IPS DF 6.9 (cell line): ENCODE measurements around the gene FURIN.
"Not testable (repeated sequence)": the region's sequence is repeated elsewhere in the genome, so short reads cannot be mapped to it uniquely, and the experiment has no call there.

Source experiments
- DNase-seq: peaks from one replicate; pipeline ENCODE4 v3.0.0-alpha.2; 2013; ENCODE audit warnings: low read depth, low spot score
- H3K27ac ChIP-seq: one replicate; pipeline ENCODE4 v1.5.1; 2013; ENCODE audit warnings: low read length, control low read depth
- H3K27me3 ChIP-seq: 2 replicates; pipeline ENCODE4 v1.6.1; 2013; ENCODE audit warnings: mild to moderate bottlenecking, low read length; ENCODE audit not compliant: control insufficient read depth, insufficient read depth
- H3K36me3 ChIP-seq: 2 replicates; pipeline ENCODE4 v1.6.1; 2013; ENCODE audit warnings: low read length; ENCODE audit not compliant: control insufficient read depth, insufficient read depth
- H3K4me1 ChIP-seq: 2 replicates; pipeline ENCODE4 v1.6.1; 2013; ENCODE audit warnings: low read length; ENCODE audit not compliant: control insufficient read depth, insufficient read depth
- H3K4me3 ChIP-seq: 2 replicates; pipeline ENCODE4 v1.5.1; 2013; ENCODE audit warnings: mild to moderate bottlenecking, low read length
- H3K9me3 ChIP-seq: 2 replicates; pipeline ENCODE4 v1.6.1; 2013; ENCODE audit warnings: low read length, inconsistent platforms; ENCODE audit not compliant: control insufficient read depth, insufficient read depth
- WGBS: extraction: QIAGEN DNeasy Blood & Tissue Kit; methylation state at CpG from one replicate; pipeline ENCODE4 v1.1.7; 2013; ENCODE audit warnings: mixed read lengths, missing lambda C conversion rate; ENCODE audit not compliant: insufficient read length, insufficient coverage; 5-methylcytosine and 5-hydroxymethylcytosine counted together

Gene FURIN

DNA sequence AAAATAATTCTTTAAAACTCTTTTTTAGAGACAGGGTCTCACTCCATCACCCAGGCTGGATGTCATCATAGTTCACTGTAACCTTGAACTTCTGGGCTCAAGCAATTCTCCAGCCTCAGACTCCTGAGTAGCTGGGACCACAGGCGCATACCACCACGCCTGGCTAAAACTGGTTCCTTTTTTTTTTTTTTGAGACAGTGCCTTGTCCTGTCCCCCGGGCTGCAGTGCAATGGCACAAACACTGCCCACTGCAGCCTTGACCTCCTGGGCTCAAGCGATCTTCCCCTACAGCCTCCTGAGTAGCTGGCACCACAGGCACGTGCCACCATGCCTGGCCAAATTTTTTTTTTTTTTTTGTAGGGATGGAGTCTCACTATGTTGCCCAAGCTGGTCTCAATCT lies 23.7 kb upstream of the FURIN start:
- no CpG with 5 or more reads among the region's 5 CpGs for WGBS
- H3K4me1 ChIP-seq, result peaks cover 5% of the 10 kb centered on the region
- DNase-seq, result no peak
- H3K27me3 ChIP-seq, result no peaks in the 10 kb centered on the region
- no peak overlapping the region for H3K4me3 ChIP-seq
- H3K9me3 ChIP-seq, result no peaks in the 10 kb centered on the region
- no peaks in the 10 kb centered on the region for H3K36me3 ChIP-seq
- no peak overlapping the region for H3K27ac ChIP-seq

DNA sequence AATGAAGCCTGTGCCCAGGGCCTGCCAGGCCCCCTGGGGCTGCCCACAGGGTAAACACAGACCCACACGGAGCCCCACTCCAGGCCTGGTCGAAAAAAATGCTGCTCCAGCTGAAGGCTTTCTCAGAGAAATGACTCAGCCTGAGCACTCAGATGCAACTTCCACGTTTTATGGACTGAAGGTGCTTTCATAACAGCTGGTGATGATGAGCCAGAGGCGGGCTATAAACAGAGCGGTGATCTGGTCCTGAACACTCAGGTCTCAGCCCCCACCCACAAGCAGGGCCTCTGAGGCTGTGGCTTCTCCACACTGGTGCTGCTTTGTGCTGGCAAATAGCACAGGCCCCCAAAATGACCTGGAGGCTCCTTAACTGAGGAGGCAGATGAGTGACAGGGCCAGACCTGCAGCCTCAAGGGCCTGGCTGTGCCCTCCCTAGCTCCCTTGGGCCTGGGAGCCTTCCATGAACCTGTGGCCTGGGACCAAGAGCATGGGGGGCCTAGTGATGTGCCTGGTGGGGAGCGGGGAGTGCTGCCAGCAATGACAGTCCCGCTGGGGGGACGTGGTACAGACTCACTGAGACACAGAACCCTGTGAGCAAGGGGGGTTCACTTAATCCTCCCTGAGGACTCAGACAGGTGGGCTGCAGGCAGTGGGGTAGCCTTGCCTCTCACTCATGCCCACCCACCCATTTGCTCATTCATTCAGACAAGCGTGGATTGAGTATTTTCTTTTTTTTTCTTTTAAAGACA lies 23.0 kb upstream of the FURIN start:
- Histone ChIP-seq H3K27ac (no peak overlapping the region), H3K27me3 (no peaks in the 10 kb centered on the region), H3K36me3 (no peaks in the 10 kb centered on the region), H3K9me3 (no peaks in the 10 kb centered on the region), H3K4me1 (peaks cover 3% of the 10 kb centered on the region), H3K4me3 (no peak overlapping the region)
- no CpG with 5 or more reads among the region's 9 CpGs for WGBS
- DNase-seq, result no peak

GRCh38 chr15:90849424-90849823 lies 19.0 kb upstream of the FURIN start:
- DNase-seq, H3K4me3 ChIP-seq, H3K36me3 ChIP-seq, H3K4me1 ChIP-seq, H3K27me3 ChIP-seq, H3K9me3 ChIP-seq, H3K27ac ChIP-seq: not testable (repeated sequence)
- no CpG with 5 or more reads among the region's 1 CpG for WGBS

- no peak overlapping the region for H3K27ac ChIP-seq
- no peaks in the 10 kb centered on the region for H3K27me3 ChIP-seq
- no peak overlapping the region for H3K4me3 ChIP-seq
- no peaks in the 10 kb centered on the region for H3K4me1 ChIP-seq
- no peaks in the 10 kb centered on the region for H3K36me3 ChIP-seq
- WGBS, result no CpG with 5 or more reads among the region's 6 CpGs
- H3K9me3 ChIP-seq, result no peaks in the 10 kb centered on the region
- DNase-seq, result no peak
Measured at GRCh38 chr15:90851114-90851513, 17.3 kb upstream of the FURIN start.

- DNase-seq, result no peak
- no CpG with 5 or more reads among the region's 5 CpGs for WGBS
- no peak overlapping the region for H3K4me3 ChIP-seq
- no peak overlapping the region for H3K27ac ChIP-seq
- H3K27me3 ChIP-seq, result no peaks in the 10 kb centered on the region
- no peaks in the 10 kb centered on the region for H3K4me1 ChIP-seq
- H3K9me3 ChIP-seq, result no peaks in the 10 kb centered on the region
- no peaks in the 10 kb centered on the region for H3K36me3 ChIP-seq
Measured at GRCh38 chr15:90851940-90852339, 16.4 kb upstream of the FURIN start.

DNA sequence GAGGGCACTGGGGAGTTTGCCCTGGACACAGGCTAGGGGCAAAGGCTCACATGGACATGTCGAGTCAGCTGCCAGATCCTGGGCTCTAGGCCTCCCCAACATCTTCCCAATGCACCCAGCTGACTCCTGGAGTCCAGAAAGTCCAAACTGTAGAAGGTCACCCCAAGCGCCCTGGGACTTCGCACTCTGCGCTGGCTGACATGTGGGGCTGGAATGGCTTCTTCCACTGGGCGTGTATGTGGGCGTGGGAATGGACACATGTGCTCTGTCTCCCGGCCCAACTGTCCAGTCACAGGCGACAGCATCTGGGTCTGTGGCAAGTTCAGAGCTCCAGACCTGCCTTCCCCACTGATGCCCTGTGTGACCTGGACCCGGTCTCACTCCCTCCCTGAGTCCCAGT lies 13.2 kb upstream of the FURIN start:
- WGBS, result no CpG with 5 or more reads among the region's 9 CpGs
- Histone ChIP-seq H3K4me1 (peaks cover 3% of the 10 kb centered on the region; the same call in 1 of the 2 replicates), H3K36me3 (no peaks in the 10 kb centered on the region), H3K27me3 (no peaks in the 10 kb centered on the region), H3K9me3 (no peaks in the 10 kb centered on the region), H3K27ac (no peak overlapping the region), H3K4me3 (no peak overlapping the region)
- DNase-seq, result no peak

DNA sequence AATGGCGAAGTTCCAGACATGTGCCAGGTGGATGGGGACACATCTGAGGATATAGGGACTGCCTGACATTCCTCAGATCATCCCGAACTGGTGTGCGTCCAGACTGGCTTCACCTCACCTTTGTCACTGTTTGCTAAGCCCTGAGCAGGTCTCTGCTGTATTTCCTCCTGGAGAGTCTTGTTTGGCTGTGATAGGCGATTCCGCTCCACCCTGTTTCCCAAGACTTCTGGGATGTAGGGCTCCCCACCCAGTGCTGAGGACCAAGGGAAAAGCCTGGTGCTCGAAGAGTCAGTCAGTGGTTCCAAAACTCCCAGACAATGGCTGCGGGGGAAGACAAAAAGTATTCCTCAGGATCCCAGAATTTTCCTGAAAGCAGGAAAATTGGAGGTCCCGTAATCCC lies 11.1 kb upstream of the FURIN start:
- Histone ChIP-seq H3K4me1 (peaks cover 3% of the 10 kb centered on the region; the same call in 1 of the 2 replicates), H3K27me3 (no peaks in the 10 kb centered on the region), H3K36me3 (no peaks in the 10 kb centered on the region), H3K27ac (no peak overlapping the region), H3K4me3 (no peak overlapping the region), H3K9me3 (no peaks in the 10 kb centered on the region)
- WGBS, result no CpG with 5 or more reads among the region's 8 CpGs
- no peak for DNase-seq

DNA sequence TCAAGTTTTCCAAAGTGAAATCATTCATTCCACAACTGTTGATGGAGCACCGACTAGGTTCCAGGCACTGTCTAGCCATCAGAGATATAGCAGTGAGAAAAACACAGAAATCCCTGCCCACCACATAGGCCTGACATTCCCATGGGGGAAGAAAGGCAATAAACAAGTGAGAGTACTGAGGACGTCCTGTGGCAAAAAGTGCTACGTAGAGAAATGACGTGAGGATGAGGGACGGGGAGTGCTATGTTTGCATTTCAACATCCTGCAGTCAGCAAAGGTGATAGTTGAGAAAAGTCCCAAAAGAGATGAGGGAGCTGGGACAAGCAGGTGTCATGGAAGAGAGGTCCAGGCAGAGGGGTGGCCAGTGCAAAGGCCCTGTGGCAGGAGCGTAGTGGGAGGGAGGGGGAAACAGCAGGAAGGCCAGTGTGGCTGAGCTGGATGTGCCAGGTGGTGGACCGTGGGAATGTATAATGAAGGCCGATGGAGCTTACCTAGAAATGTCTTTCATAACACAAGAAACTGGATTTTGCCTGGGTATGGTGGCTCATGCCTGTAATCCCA lies 10.4 kb upstream of the FURIN start:
- H3K4me3 ChIP-seq, result no peak overlapping the region
- no peak overlapping the region for H3K27ac ChIP-seq
- no peak for DNase-seq
- H3K9me3 ChIP-seq, result no peaks in the 10 kb centered on the region
- no CpG with 5 or more reads among the region's 8 CpGs for WGBS
- no peaks in the 10 kb centered on the region for H3K27me3 ChIP-seq
- peaks cover 3% of the 10 kb centered on the region; the same call in 1 of the 2 replicates for H3K4me1 ChIP-seq
- no peaks in the 10 kb centered on the region for H3K36me3 ChIP-seq

GRCh38 chr15:90859234-90860131 lies 8.9 kb upstream of the FURIN start:
- no CpG with 5 or more reads among the region's 10 CpGs for WGBS
- Histone ChIP-seq H3K27ac (no peak overlapping the region), H3K9me3 (no peaks in the 10 kb centered on the region), H3K27me3 (no peaks in the 10 kb centered on the region), H3K4me1 (peaks cover 3% of the 10 kb centered on the region; the same call in 1 of the 2 replicates), H3K4me3 (no peak overlapping the region), H3K36me3 (no peaks in the 10 kb centered on the region)
- no peak for DNase-seq

GRCh38 chr15:90860450-90860849 lies 7.9 kb upstream of the FURIN start:
- Histone ChIP-seq H3K27me3 (no peaks in the 10 kb centered on the region), H3K36me3 (no peaks in the 10 kb centered on the region), H3K9me3 (no peaks in the 10 kb centered on the region), H3K4me3 (no peak overlapping the region), H3K4me1 (peaks cover 3% of the 10 kb centered on the region; the same call in 1 of the 2 replicates), H3K27ac (no peak overlapping the region)
- no peak for DNase-seq
- no CpG with 5 or more reads among the region's 7 CpGs for WGBS
